NOMO-1 (cell line): Measurements from ENCODE around the gene TSGA10IP.

ENCODE experiments used
- DNase-seq, 2 experiments: peaks; one replicate each; lab custom pipeline; 2025; ENCODE audit not compliant: unreplicated experiment in 2 of 2; lab: John Stamatoyannopoulos, UW

The TSGA10IP gene

DNA sequence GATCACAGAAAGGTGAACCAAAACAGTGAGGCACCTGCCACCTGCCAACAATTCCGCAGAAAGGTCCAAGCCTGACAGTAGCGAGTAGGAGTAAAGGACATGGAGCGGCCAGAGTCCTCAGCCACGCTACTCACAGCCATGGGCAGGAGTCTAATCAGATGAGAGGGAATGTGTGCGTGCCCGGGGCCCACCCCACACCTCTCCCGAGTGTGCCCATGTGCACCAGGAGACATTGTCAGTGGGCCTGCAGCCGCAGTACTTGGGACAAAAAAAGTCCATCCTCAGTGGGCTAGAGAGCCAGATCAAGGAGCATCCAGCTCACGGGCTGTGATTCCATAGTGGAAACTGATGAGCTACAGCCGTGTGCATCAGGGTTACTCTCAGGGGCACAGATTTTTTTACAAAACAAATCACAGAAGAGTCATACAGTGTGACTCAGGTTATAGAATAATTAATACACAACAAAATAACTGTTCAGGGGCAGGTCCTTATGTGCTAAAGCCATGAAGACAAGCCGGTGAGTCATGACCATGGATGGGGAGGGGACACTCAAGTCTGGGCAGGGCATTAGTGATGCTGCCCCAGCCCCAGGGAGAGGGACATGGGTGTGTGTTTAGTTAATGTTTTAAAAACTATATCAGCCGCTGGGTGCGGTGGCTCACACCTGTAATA is 28.3 kb downstream of the TSGA10IP start:
- no peak for DNase-seq

DNA sequence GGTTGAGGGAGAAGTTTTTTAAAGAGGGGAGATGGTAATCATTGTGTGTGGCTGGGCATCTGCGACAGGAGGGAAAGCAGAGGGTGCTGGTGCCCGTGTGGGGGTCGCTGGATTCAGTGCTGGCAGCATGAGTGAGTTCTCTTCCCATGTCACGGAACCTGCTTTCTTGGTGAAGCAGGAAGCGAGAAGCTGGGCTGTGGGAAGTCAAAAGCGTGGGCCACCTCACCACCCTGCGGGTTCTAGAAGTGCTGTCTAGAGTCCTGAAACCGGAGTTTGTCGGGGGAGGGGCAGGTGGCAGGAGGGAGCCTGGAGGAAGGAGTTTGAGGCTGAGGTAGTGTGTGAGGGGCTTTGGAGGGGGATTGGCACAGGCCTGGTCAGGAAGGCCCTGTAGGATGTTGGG is 30.5 kb downstream of the TSGA10IP start:
- no peak for DNase-seq

DNA sequence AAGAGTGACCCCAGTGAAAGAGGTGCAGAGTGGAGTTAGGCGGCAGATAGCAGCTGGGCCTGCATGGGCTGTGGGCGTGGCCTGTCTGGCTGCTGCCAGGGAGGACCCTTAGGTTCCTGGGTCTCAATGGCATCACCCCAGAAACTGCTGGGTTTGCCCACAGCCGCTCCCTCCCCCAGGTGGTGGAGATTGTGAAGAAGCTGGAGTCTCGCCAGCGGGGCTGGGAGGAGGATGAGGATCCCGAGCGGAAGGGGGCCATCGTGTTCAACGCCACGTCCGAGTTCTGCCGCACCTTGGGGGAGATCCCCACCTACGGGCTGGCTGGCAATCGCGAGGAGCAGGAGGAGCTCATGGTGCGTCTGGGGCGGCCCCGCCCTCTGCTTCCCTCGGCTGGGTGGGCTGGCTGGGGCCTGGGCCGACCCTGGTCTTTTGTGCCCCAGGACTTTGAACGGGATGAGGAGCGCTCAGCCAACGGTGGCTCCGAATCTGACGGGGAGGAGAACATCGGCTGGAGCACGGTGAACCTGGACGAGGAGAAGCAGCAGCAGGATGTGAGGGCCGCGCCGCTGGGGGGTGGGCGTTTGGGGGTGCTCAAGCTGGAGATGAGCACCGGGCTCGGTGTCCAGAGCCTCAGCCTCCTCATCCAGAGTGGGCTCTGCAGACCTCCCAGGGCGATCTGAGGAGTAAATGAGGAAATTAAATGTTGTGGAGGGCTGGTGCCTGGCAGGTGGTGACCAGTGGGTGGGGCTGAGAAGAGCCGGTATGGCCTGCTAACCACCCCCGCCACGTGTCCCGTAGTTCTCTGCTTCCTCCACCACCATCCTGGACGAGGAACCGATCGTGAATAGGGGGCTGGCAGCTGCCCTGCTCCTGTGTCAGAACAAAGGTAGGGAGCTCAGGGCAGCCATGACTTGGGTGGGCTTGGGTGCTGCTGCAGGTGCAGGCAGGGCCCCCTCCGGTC is 31.2 kb downstream of the TSGA10IP start:
- no peak for DNase-seq

DNA sequence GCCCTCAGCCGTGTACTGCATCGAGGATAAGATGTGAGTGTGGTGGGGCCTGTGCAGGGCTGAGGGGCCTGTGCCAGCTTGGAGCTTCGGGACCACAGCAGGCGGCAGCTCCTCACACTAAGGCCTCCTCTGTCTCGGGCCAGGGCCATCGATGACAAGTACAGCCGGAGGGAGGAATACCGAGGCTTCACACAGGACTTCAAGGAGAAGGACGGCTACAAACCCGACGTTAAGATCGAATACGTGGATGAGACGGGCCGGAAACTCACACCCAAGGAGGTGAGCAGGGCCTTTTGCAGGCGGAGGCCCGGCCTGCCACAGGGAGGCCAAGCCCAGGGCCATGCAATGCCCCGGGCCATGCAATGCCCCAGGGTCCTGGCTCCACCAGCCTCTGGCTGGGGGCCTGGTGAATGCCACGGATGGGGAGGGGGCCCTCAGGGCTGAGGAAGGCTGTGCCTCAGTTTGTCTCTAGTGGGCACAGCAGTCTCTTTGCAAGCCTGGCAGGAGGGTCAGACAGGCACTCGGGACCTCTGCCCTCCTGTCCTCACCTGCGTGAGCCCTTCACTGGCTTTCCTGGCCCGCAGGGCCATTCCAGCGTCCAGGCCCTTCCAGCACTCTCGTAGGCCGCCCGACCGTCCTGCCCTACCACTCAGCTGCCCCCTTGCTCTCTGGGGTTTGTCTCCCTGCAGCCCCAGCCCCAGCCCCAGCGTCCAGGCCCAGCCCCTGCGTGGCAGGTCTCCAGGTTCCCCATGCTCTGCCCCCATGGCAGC is 32.5 kb downstream of the TSGA10IP start:
- DNase-seq = no peak

DNA sequence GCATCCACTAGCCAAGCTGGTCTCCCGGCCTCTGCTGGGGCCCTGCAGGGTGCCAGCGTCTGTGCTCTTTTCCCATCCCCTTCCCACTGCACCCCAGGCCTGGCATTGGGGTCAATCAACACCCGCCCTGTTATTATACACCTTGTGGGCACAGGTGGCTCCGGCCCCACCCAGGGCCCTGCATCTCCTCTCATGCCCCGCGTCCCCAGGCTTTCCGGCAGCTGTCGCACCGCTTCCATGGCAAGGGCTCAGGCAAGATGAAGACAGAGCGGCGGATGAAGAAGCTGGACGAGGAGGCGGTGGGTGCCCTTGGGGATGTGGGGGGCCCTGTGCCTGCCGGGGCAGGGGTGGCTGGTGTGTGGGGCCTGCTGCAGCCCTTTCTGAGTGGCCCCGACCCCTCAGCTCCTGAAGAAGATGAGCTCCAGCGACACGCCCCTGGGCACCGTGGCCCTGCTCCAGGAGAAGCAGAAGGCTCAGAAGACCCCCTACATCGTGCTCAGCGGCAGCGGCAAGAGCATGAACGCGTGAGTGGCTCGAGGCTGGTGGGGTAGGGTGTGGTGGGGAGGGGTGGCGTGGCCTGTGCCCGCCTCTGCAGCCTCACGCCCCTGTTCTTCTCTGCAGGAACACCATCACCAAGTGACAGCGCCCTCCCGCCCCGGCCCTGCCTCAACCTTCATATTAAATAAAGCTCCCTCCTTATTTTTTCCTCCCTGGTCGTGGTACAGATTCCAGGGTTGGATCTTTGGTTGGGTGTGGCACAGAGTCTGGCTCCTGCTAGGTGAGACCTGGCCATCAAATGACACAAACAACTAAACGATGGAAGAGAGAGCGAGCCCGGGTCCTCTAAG is 33.3 kb downstream of the TSGA10IP start:
- no peak for DNase-seq

DNA sequence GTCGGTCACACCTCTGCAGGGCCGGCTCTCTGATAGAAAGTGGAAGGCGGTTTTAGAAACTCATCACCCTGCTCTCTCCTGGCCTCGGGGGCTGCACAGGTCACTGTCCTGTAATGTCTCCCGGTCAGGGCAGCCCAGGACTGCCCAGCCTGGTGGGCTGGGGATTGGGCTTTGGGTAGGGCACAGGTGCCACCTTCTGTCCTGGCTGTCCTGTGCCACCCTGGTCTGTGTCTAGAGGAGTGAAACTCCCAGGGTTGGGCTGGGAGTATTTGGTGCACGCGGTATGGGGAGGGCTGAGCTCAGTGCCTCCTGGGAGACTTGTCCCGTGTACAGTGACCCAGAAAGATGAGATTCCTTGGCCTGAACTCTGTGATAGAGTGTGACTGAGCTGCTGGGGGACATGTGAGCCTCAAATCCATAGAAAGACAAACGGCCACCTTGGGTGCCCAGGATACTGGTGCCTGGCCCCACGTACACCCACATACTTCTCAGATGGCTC is 34.0 kb downstream of the TSGA10IP start:
- no peak for DNase-seq

DNA sequence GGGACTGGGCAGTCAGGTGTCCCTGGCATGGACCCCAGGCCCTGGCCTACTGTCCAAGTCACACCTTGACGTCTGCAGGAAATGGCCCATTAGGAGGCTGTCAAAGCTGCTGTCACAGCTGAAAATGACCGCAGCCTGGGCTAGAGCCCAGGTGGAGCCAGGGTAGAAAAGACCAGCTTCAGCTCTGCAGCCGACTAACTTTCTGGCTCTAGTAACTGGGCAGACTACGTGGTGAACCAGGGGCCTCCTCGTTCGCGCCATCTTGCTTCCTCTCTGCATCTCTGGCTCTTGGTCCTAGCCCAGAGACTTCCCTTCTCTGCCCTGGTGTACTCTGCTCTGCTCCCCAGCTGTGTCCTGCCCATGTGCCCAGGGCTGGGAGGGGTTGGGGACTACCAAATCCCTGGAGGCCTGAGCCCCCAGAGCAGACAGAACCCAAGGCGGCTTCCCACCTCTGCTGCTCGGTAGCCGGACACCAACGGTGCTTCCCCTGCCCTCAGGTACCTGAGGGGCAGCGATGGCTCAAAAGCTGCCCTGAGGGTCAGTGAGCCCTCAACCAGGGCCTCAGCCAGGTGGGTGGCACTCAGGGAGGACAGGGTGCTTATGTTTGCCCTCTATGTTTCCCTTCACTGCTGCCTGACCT is 35.9 kb downstream of the TSGA10IP start:
- no peak for DNase-seq

DNA sequence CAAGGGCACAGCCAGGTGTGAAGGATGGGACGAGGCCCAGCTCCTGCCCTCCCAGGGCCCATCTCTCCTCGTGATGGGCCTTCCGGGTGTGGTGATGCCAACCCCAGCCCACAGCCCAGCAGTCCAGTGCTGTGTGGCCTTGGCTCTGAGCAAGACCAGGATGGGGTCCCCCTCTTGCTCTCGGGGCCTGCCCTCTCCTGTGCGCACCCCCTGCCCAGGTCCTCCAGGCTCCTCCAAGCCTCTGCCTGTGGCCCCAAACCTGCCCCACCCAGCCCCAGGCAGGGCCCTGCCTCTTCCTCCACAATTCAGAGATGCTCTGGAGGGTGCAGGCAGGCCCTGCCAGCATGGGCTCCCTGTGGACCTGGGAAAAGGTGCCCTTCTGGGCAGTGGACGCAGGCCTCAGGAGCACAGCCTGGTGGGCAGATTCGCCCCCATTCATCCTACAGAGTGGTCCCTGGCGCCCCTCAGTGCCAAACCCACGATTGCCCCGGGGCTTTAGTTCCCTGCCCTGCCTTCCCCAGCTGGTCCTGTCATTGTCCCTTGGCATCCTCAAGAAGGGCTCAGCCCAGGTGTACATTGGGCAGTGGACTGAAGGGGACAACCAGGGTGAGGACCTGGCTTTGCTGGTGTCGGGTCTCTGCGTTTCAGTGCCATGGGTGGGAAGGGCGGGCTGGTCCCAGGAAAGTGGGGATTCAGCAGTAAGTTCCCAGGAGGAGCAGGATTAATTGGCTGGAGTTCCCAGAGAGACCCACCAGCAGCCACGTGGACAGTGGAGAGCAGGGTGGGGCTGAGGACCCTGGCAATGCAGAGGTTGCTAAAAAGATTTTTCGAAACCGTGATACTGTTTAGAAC is 36.9 kb downstream of the TSGA10IP start:
- no peak for DNase-seq

DNA sequence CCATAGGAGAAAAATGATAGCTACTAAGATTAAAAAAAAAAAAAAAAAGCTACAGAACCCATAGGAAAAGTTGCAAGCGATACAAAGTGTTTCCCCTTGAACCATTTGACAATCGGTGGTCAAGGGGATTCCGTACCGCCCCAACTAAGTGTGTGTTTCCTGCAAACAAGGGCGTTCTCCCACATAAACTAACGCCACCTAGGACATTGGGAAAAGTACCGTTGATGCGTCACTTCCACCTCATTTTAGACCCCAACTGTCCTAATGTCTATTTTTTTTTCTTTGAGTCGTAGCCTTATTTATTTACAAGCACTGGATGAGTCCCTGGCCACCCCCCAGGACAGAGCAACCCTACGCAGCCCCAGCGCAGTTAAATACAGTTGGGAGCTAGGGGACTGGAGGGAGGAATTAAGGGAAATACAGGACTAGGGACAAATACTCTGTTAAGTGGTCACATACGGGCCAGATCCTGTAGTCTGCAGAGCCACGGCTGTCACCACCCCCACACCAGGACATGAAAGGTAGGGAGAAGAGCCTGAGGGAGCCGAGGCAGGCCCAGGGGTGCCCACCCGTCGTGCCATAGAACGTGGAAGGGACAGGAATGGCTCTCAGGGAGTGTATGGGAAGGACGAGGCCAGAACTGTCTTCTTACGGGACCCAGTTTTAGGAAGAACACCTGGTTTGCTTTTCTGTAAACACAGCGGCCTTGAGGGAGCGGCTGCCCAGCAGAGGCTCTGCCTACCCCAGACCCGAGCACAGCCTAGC is 37.7 kb downstream of the TSGA10IP start:
- no peak for DNase-seq

DNA sequence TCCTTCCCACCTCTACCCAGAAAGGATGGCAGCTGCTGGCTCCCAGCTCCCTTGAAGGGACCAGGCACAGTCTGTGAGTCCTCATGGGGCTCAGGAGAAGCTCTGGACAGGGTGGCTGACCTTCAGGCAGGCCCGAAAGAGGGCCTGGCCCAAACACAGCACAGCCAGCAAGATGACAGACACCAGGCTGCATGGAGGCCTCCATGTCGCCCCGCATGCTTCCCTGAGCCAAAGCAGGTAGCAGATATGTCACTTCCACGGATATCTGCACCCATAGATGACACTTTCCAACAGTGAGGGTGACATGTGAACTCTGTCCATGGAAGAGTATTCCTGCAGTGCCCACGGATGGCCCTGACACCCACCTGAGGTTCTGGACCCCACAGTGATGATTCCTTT is 38.3 kb downstream of the TSGA10IP start:
- DNase-seq = no peak

DNA sequence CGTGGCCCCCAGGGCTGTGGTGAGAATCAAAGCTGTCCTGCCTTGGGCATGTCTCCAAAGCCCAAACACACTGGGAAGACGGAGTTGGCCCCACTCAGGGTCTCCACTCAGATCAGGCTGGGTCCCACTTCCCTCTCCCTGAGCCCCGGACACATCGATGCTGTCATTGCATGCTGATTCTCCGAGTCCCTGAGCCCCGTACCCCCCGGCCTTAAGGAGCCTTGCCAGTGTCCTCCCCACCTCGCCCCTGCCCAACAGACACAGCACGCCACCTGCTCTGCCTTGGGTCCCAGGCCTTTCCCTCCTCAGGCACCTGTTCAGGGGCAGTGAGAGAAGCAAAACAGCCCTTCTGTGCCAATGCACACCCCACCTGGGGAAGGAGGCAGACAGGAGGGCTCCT is 42.1 kb downstream of the TSGA10IP start:
- DNase-seq = no peak

DNA sequence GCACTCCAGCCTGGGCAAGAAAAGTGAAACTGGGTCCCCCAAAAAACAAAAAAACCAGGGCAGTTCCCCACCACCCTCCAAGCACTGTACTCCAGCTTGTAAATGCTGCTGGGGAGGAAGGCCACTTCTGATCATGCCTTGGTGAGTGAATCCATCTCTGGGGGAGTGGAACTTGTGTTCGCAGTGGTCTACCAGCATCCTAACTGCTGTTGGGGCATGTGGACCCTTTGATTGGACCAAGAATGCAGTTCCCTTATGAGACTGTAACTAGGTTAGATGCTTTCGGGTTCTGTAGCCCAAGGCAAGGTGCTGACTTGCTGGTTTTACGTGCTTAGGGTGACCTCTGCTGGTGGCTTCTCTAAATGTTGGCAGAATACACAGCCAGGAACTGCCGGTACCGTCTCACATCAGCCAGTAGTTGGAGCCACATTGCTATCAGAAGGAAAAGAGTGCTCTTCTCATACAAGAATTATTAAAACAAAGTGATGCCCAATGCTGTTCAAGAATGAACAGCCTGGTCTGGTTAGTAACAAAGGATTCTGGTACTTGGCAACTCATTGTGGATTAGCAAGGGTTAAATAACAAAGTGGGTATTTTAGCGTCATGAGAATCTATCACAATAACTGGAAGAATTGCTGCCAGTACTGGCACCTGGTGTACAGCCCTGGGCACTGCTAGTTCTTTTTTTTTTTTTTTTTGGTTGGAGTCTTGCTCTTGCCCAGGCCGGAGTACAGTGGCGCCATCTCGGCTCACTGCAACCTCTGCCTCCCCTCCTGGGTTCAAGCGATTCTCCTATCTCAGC is 43.7 kb downstream of the TSGA10IP start:
- DNase-seq = peak; percentile 77 to 95

DNA sequence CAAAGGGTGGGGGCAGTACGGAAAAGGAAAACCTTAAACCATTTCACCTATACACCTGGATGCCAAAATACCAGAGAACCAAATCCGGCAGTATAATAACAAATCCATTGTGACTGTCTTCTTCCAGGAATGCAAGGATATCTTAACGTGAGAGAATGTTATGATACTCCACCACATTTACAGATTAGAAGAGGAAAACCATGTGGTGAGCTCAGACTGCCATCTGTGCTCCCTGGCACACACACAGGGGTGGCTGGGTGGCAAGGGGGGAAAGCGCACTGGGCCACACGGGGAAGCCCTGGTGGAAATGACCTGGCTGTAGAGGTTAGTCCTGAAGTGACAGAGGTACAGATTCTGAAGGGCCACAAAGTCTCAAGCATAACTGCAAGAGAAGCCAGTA is 46.8 kb downstream of the TSGA10IP start:
- no peak for DNase-seq

DNA sequence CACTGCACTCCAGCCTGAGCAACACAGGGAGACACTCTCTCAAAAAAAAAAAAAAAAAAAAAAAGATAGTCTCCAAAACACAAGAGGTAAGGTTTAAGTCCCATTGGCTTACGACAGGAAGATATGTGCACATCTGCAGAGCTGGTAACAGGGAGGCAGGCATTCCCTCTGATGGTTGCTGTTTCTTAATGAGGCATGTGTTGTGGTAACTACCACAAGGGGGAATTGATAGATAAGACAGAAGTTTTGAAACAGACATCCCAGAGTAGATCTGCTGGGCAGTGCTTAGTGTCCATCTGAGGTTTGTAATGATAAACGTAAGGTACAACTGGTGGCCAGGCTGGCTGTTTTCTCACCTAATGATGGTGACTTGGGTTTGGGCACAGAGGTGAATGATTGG is 52.0 kb downstream of the TSGA10IP start:
- no peak for DNase-seq

DNA sequence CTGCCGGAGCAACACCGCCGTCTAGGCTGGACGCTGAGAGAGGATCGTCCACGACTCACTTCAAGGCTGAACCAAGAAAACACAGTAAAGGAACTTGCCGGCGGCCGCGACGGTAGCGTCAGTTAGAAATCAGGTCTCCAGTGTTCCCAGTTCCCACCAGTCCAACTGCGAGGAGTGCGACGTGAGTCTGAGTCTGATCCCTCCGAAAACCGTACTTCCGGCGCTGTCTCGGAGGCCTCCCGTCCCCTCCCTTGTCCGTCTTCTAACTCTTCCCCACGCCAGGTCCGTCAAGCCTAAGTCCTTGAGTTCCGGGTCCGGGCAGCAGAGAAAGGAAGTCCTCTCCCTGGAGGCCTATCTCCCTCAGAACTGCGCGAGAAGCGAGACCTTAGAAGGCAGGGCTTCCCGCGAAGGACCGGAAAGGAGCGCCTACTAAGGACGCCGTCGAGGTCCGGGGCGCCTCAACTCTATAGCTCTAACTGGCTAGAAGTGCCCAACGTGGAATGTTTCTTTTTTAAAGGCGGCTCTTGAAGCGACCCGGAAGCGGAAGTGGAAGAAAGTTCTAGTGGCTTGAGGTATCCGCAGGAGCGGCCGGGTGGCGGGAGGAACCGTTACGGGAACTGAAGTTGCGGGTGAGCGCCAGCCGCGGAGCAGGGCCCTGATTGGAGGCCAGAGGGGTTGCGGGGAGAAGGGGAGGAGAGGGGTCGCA is 56.8 kb downstream of the TSGA10IP start, which contains the start of the genes BANF1 and EIF1AD:
Gene BANF1, plus strand, starts transcription at position 562 of the 706 bp plus-strand sequence. CDS start 748 bp downstream, outside the sequence.
Gene EIF1AD, minus strand, starts transcription at position 216 of the 706 bp plus-strand sequence. CDS start 1,768 bp downstream, outside the sequence.
- peak; percentile 99 to 100 for DNase-seq

DNA sequence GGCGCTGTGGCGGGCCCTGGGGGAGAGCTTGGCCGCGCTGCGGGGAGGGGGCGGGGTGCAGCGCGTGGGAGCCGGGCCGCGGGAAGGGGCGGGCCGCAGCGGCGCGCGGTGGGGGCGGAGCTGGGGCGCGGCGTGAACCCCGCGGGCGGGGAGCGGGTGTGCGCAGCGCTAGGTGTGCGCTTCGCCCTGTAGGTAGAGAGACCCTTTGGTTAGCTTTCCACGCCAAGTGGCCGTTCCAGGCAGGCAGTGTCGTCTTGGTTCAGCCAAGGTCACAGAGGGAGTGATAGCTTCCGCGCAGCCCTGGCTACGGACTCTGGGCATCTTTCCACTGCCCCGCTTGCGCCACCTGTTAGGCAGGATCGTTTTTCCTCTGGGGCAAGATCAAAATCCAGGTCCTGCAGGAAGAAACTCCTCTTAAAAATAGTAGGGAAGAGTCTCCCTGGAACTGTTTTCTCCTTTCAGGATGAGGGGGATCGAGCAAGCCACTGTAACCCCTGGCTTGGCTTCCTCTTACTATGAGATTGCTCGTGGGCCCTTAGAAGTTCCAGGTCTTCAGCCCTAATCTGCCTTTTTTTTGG is 57.5 kb downstream of the TSGA10IP start:
- DNase-seq = peak; percentile 26 to 55
